ENCODE results near the gene CBX8.

- no peak for TF ChIP-seq CTCF (IDR thresholded peaks at IDR 0.05; ENCODE audit: extremely low read depth in 1 of 2, insufficient read depth in 1 of 2, low read depth in 1 of 2, low read length in 2 of 2)
- no peak for TF ChIP-seq MAX (IDR thresholded peaks at IDR 0.05; ENCODE audit: insufficient read depth, insufficient read length)
- TF ChIP-seq EZH2 (IDR thresholded peaks at IDR 0.05; ENCODE audit: borderline replicate concordance, low read depth, low read length, severe bottlenecking): no peak
Measured at GRCh38 chr17:79843816-79844800, 47.2 kb upstream of the CBX8 start.
